22Rv1 (cell line): Measurements from ENCODE around the gene HELZ.

Source experiments
- CTCF ChIP-seq: fragments of 450-650 bp; IDR thresholded peaks from 2 replicates; pipeline ENCODE4 v1.5.1; 2017; ENCODE audit warnings: mild to moderate bottlenecking
- ZFX ChIP-seq: fragments of 450-650 bp; IDR thresholded peaks from 2 replicates; pipeline ENCODE4 v1.6.1; 2017; ENCODE audit warnings: antibody characterized with exemption, borderline replicate concordance

GRCh38 chr17:67186782-67187181, 58.2 kb downstream of the HELZ start:
- TF ChIP-seq CTCF (no peak), ZFX (no peak)
